Vagina (tissue), 2 donors: ENCODE data around the gene OLFML3. TPM values are rescaled to one million over a fixed set of nuclear protein-coding genes. Genes with fewer than 3 reads are reported as not detected.

Source experiments
- DNase-seq, 2 donors: peaks; one replicate each; pipeline ENCODE4 v3.0.0-alpha.2; 2017; ENCODE audit errors: extremely low spot score in 2 of 2
- H3K27ac ChIP-seq: fragments of 200-600 bp; sonication (generic); one replicate; pipeline ENCODE4 v1.5.1; 2019
- H3K27me3 ChIP-seq: fragments of 200-600 bp; sonication (generic); one replicate; pipeline ENCODE4 v1.5.1; 2019
- H3K36me3 ChIP-seq, 2 donors: fragments of 200-600 bp; sonication (generic); one replicate each; pipeline ENCODE4 v1.5.1; 2017 to 2019
- H3K4me1 ChIP-seq: fragments of 200-600 bp; sonication (generic); one replicate; pipeline ENCODE4 v1.5.1; 2019
- H3K4me3 ChIP-seq, 2 donors: fragments of 200-600 bp; sonication (generic); 1 replicate in 1 of 2; 2 replicates in 1 of 2; pipeline ENCODE4 v1.5.1; 2016 to 2019
- H3K9me3 ChIP-seq: fragments of 200-600 bp; sonication (generic); one replicate; pipeline ENCODE4 v1.5.1; 2019
- POLR2A ChIP-seq, 2 donors: fragments of 450-650 bp; IDR thresholded peaks; one replicate each; pipeline ENCODE4 v1.6.1; 2017; ENCODE audit warnings: antibody characterized with exemption in 2 of 2, mild to moderate bottlenecking in 2 of 2, moderate library complexity in 2 of 2
- POLR2AphosphoS5 ChIP-seq, 2 donors: sonication (generic); formaldehyde crosslinking; IDR thresholded peaks; one replicate each; pipeline ENCODE4 v1.9.0; 2017; ENCODE audit warnings: antibody characterized with exemption in 2 of 2, mild to moderate bottlenecking in 2 of 2, low read depth in 1 of 2; ENCODE audit not compliant: insufficient read depth in 1 of 2
- intact Hi-C: fragments of 100-400 bp; cut with DNase I; formaldehyde crosslinking; loops from one replicate; pipeline ENCODE4 v1.15.1; 2023
- total RNA-seq: library from RNA; depleted of rRNA; stranded (reverse); fragments of >200 nt; gene quantifications from one replicate; pipeline ENCODE4 v1.2.3, GENCODE V29; 2016
- TF ChIP-seq, protein P1 (sequence below), 3 experiments: fragments of 450-650 bp in 2 of 3; fragments of 200-600 bp in 1 of 3; sonication (generic) in 1 of 3; IDR thresholded peaks; one replicate each; pipeline ENCODE4 v1.5.1; 2017 to 2019; ENCODE audit warnings: antibody characterized with exemption in 3 of 3, mild to moderate bottlenecking in 2 of 3, moderate library complexity in 2 of 3

Gene OLFML3
- total RNA-seq, 1 donor from 2014 or later: 108 TPM

DNA sequence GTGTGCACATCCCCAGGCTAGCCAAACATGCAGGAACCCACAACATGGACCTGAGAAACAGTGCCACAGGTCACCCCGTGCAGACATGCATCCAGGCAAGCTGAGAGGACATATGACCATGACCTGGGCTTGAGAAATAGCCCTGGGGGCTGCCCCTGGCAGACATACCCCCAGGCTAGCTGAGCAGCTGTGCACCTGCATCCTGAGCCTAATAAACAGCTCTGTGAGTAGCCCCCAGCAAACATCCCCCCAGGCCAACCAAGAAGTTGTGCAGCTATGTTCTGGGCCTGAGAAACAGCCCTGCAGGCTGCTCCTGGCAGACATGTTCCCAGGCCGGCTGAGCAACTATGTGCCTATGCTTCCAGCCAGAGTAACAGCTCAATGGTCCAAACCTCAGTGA, 14.5 kb downstream of the OLFML3 start:
- Histone ChIP-seq H3K9me3 (no peaks in the 10 kb centered on the region), H3K36me3 (no peaks in the 10 kb centered on the region), H3K4me3 (no peak overlapping the region), H3K4me1 (no peaks in the 10 kb centered on the region), H3K27me3 (no peaks in the 10 kb centered on the region), H3K27ac (no peak overlapping the region)
- TF ChIP-seq POLR2A (IDR thresholded peaks at IDR 0.05): no peak
- TF ChIP-seq, protein P1, sequence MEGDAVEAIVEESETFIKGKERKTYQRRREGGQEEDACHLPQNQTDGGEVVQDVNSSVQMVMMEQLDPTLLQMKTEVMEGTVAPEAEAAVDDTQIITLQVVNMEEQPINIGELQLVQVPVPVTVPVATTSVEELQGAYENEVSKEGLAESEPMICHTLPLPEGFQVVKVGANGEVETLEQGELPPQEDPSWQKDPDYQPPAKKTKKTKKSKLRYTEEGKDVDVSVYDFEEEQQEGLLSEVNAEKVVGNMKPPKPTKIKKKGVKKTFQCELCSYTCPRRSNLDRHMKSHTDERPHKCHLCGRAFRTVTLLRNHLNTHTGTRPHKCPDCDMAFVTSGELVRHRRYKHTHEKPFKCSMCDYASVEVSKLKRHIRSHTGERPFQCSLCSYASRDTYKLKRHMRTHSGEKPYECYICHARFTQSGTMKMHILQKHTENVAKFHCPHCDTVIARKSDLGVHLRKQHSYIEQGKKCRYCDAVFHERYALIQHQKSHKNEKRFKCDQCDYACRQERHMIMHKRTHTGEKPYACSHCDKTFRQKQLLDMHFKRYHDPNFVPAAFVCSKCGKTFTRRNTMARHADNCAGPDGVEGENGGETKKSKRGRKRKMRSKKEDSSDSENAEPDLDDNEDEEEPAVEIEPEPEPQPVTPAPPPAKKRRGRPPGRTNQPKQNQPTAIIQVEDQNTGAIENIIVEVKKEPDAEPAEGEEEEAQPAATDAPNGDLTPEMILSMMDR (IDR thresholded peaks at IDR 0.05): no peak
- no peak for TF ChIP-seq POLR2AphosphoS5 (IDR thresholded peaks at IDR 0.05; ENCODE audit: insufficient read depth in 1 of 2, low read depth in 1 of 2)
- peak in 1 of 2 donors; percentile 27 for DNase-seq
- intact Hi-C loops: no loop called here

DNA sequence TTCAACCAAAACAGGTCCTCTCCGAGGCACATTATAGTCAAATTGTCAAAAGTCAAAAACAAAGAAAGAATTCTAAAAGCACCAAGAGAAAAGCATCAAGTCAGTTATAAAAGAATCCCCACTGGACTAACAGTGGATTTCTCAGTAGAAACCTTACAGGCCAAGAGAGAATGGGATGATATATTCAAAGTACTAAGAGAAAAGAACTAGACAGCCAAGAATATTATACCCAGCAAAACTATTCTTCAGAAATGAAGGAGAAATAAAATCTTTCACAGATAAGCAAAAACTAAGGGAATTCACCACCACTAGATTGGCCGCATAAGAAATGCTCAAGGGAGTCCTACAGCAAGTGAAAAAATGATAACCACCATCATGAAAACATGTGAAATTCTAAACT, 16.1 kb downstream of the OLFML3 start:
- Histone ChIP-seq H3K36me3 (no peaks in the 10 kb centered on the region), H3K4me1 (no peaks in the 10 kb centered on the region), H3K4me3 (no peak overlapping the region), H3K27ac (no peak overlapping the region), H3K27me3 (no peaks in the 10 kb centered on the region), H3K9me3 (no peaks in the 10 kb centered on the region)
- no peak for DNase-seq
- no peak for TF ChIP-seq POLR2A (IDR thresholded peaks at IDR 0.05)
- TF ChIP-seq, protein P1 (IDR thresholded peaks at IDR 0.05): no peak
- TF ChIP-seq POLR2AphosphoS5 (IDR thresholded peaks at IDR 0.05; ENCODE audit: insufficient read depth in 1 of 2, low read depth in 1 of 2): no peak
- intact Hi-C loops: no loop called here

GRCh38 chr1:113998361-113998760, 19.1 kb downstream of the OLFML3 start:
- intact Hi-C loops: no loop called here
- TF ChIP-seq POLR2A (IDR thresholded peaks at IDR 0.05) (no peak), POLR2AphosphoS5 (IDR thresholded peaks at IDR 0.05; ENCODE audit: insufficient read depth in 1 of 2, low read depth in 1 of 2) (no peak)
- TF ChIP-seq, protein P1 (IDR thresholded peaks at IDR 0.05): no peak
- Histone ChIP-seq H3K36me3 (no peaks in the 10 kb centered on the region), H3K27me3 (no peaks in the 10 kb centered on the region), H3K27ac (no peak overlapping the region), H3K4me1 (peaks cover 10% of the 10 kb centered on the region), H3K9me3 (no peaks in the 10 kb centered on the region), H3K4me3 (no peak overlapping the region)
- peak in 1 of 2 donors; percentile 47 for DNase-seq

DNA sequence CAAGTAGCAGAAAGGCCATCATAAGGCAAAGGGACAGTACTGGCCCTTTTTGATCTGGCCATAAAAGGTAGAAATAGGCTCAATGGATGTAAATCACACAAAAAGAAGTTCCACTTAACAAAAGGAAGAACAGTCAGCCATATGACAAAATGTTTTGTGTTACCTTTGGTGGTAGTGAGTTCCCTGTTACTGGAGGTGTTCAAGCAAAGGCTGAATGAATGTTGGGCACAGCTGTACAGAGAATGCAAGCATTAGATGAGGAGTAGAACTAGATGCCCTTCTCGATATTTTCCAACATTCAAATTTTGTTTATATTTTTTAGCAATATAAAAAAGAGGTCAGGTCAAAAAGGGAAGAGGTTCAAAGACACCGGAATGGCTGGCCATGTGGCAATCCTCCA, 20.0 kb downstream of the OLFML3 start:
- TF ChIP-seq, protein P1 (IDR thresholded peaks at IDR 0.05): no peak
- TF ChIP-seq POLR2A (IDR thresholded peaks at IDR 0.05): no peak
- TF ChIP-seq POLR2AphosphoS5 (IDR thresholded peaks at IDR 0.05; ENCODE audit: insufficient read depth in 1 of 2, low read depth in 1 of 2): no peak
- no peak for DNase-seq
- no peaks in the 10 kb centered on the region for H3K9me3 ChIP-seq
- H3K36me3 ChIP-seq: no peaks in the 10 kb centered on the region
- intact Hi-C loops: no loop called here
- H3K4me1 ChIP-seq: peaks cover 19% of the 10 kb centered on the region
- no peak overlapping the region for H3K4me3 ChIP-seq
- H3K27me3 ChIP-seq: no peaks in the 10 kb centered on the region
- H3K27ac ChIP-seq: no peak overlapping the region

- H3K27ac ChIP-seq: no peak overlapping the region
- no peak for TF ChIP-seq POLR2A (IDR thresholded peaks at IDR 0.05)
- TF ChIP-seq POLR2AphosphoS5 (IDR thresholded peaks at IDR 0.05; ENCODE audit: insufficient read depth in 1 of 2, low read depth in 1 of 2): no peak
- TF ChIP-seq, protein P1 (IDR thresholded peaks at IDR 0.05): no peak
- no peaks in the 10 kb centered on the region for H3K36me3 ChIP-seq
- peaks cover 19% of the 10 kb centered on the region for H3K4me1 ChIP-seq
- intact Hi-C loops: no loop called here
- H3K9me3 ChIP-seq: no peaks in the 10 kb centered on the region
- no peaks in the 10 kb centered on the region for H3K27me3 ChIP-seq
- no peak for DNase-seq
- no peak overlapping the region for H3K4me3 ChIP-seq
These were observed 20.5 kb downstream of the OLFML3 start for GRCh38 chr1:113999799-114000198.
